GM10248 (cell line): ENCODE results near the gene SPTSSB.

ENCODE experiments used
- CTCF ChIA-PET: fragments of 300-600 bp; sonication (Branson Sonifier 250); formaldehyde crosslinking; extraction: SDS; loops from one replicate; lab custom pipeline; 2021; ENCODE audit warnings: antibody characterized with exemption; lab: Yijun Ruan, JAX
- POLR2A ChIA-PET: fragments of 350-650 bp; sonication (Branson Sonifier 250); formaldehyde crosslinking; extraction: SDS; loops from one replicate; lab custom pipeline; 2020; ENCODE audit warnings: antibody characterized with exemption; lab: Yijun Ruan, JAX
- DNase-seq: peaks from one replicate; pipeline ENCODE4 v3.0.0; 2012; ENCODE audit errors: extremely low spot score
- CTCF ChIP-seq: IDR thresholded peaks from 2 replicates; pipeline ENCODE4 v1.5.1; 2012; ENCODE audit warnings: mild to moderate bottlenecking, low read depth; ENCODE audit errors: extremely low read depth, missing control alignments, control extremely low read depth

Gene SPTSSB

GRCh38 chr3:161354554-161354953 is 16.8 kb downstream of the SPTSSB start:
- ChIA-PET CTCF (interaction anchor here (0.6 to 1.0 kb wide), 2 partner anchors 12 to 48 kb away, joined by 3 read pairs; no protein-coding TSS in a partner anchor), POLR2A (no interaction called here)
- TF ChIP-seq CTCF = no peak

GRCh38 chr3:161351330-161351729 is 20.0 kb downstream of the SPTSSB start:
- ChIA-PET CTCF (interaction anchor here (1.2 kb wide), 1 partner anchor 9 kb away, joined by 5 read pairs; no protein-coding TSS in a partner anchor), POLR2A (no interaction called here)
- DNase-seq = no peak
- no peak for TF ChIP-seq CTCF

More at GRCh38 chr3:161354554-161354953, 16.8 kb downstream of the SPTSSB start:
- DNase-seq = no peak

- CTCF ChIA-PET = no interaction called here
- TF ChIP-seq CTCF = no peak
These were observed 20.4 kb downstream of the SPTSSB start for GRCh38 chr3:161350916-161351315.

GRCh38 chr3:161349529-161350312 is 21.6 kb downstream of the SPTSSB start:
- no peak for DNase-seq
- ChIA-PET POLR2A (no interaction called here), CTCF (no interaction called here)
- no peak for TF ChIP-seq CTCF

More at GRCh38 chr3:161350916-161351315, 20.4 kb downstream of the SPTSSB start:
- POLR2A ChIA-PET = no interaction called here
- DNase-seq = no peak

DNA sequence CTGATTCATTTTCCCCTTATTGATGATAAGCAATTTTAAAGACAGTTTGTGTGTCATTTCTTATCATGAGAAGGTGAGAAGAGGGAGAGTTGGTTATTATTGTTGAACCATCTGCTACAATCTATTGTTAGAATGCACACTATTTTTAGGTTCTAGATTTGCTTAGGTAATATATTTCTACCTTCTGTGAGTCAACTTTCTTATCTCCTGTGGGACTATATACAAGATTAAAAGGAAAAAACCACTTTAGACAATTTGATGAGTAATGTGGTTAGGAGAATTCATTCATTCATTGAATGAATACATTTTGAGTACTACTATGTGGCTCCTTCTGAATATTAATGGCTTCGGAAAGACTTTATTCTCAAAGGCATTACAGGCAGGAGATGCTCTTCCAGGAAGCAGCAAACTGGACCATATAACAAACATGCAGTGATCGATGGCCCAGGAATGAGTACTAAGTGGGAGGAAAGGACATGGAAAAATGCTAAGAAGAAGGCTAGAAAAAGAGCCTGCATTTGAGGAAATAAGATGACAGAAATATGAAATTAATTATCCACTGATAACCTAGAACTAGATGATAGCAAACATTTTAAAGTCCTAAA is 22.4 kb downstream of the SPTSSB start:
- DNase-seq = no peak
- CTCF ChIA-PET = no interaction called here
- no peak for TF ChIP-seq CTCF
- POLR2A ChIA-PET = no interaction called here

- CTCF ChIA-PET = no interaction called here
These were observed 23.6 kb downstream of the SPTSSB start for GRCh38 chr3:161347726-161348125.

More at GRCh38 chr3:161347726-161348125, 23.6 kb downstream of the SPTSSB start:
- POLR2A ChIA-PET = no interaction called here
- TF ChIP-seq CTCF = no peak
- no peak for DNase-seq
